Measurements from ENCODE around the gene TMEM37. TPM values are rescaled to one million over a fixed set of nuclear protein-coding genes. Genes with fewer than 3 reads are reported as not detected.

Gene TMEM37
- total and polyA plus RNA-seq, 2 of the 8 experiments (the other 6 are each of a cell fraction or from before 2014, with no cell fraction given): 11.0 to 16.2 TPM

DNA sequence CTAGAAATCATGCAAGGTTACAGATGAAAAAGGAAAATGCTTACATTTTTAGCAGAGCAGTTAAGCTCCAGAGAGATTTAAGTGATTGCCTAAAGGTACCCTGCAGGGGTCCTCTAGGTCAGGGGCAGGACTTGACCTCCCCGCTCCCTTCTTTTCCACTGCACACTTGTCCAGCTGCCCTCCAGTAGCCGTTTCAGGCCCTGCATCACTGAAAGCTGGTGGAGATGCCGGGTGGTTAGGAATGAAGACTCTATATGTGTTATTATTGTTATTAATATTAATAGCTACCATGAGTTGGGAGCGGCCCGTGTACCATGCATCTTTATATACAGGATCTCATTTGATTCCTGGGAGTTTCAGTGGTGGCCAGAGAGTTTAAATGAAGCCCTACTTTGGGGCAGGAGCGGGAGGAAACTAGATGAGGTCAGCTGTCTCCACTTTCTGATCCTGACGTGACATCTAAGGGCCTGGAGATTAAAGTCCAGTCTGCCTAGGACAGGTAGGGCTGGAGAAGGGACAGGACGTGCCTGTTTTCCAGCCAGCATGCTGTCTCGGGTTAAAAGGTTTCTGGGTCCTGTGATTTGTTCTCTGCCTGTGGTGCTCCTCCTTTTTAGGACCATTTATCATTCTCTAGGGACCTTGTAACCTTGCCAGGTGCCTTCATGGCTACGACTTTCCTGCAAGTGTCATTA lies 2.1 kb downstream of the TMEM37 start:
- TF ChIP-seq KDM1A (IDR thresholded peaks at IDR 0.05; ENCODE audit: borderline replicate concordance, low read length): no peak
- H4K91ac ChIP-seq (replicated peaks; ENCODE audit: insufficient read length, low read length): no peak overlapping the region
- WGBS, 2 experiments (ENCODE audit: extremely low coverage in 1 of 2, insufficient coverage in 1 of 2, insufficient read length in 1 of 2, insufficient replicate concordance in 2 of 2, low coverage in 1 of 2, low lambda C conversion rate in 2 of 2, missing lambda C conversion rate in 1 of 2): 83% methylated on average over 10 of the region's 10 CpGs; no CpG with 5 or more reads in 1 of the 2 experiments
- H2BK12ac ChIP-seq (ENCODE audit: low read depth, low read length): no peak overlapping the region
- DNase-seq (ENCODE audit: low read depth in 1 of 2, low spot score in 2 of 2): no peak
- H4K5ac ChIP-seq (ENCODE audit: insufficient read length, low read depth, low read length): no peak overlapping the region
- H3K4ac ChIP-seq (replicated peaks; ENCODE audit: insufficient read length, low read depth, low read length): no peak overlapping the region
- no peak overlapping the region for H2BK120ac ChIP-seq (replicated peaks; ENCODE audit: low read depth, low read length)
- ChIA-PET POLR2A (ENCODE audit: partially characterized antibody) (interaction anchor here (4.2 kb wide), 1 partner anchor 8 kb away, joined by 22 read pairs; no protein-coding TSS in a partner anchor), CTCF (ENCODE audit: partially characterized antibody) (interaction anchor here (1.0 to 2.2 kb wide), 11 partner anchors 9 to 83 kb away, joined by 3 to 10 read pairs (median 3); no protein-coding TSS in a partner anchor)
- H3K23me2 ChIP-seq (ENCODE audit: low read depth, low read length): peaks cover 11% of the 10 kb centered on the region; the same call in 1 of the 2 replicates
- no peaks in the 10 kb centered on the region; a peak in 1 of 4 replicates for H3K79me2 ChIP-seq (ENCODE audit: control insufficient read depth in 1 of 2, insufficient read depth in 2 of 2, low read length in 2 of 2)
- H3K14ac ChIP-seq (ENCODE audit: insufficient read length): no peak overlapping the region
- H2BK5ac ChIP-seq (ENCODE audit: low read depth, low read length): no peak overlapping the region
- H3K36me3 ChIP-seq (ENCODE audit: control insufficient read depth in 2 of 4, insufficient read depth in 4 of 4, low read length in 3 of 4): no peaks in the 10 kb centered on the region
- no peak for FAIRE-seq
- H4K8ac ChIP-seq (ENCODE audit: extremely low read depth, insufficient read depth, low read length): no peak overlapping the region
- no peak overlapping the region for H3K23ac ChIP-seq (ENCODE audit: insufficient read length)
- H3K56ac ChIP-seq (replicated peaks; ENCODE audit: insufficient read length, low read depth, low read length): no peak overlapping the region
- H2BK20ac ChIP-seq (ENCODE audit: low read length): peak overlapping the region; percentile 72; the same call in 1 of the 2 replicates
- H3K27me3 ChIP-seq (replicated peaks in 1 of 4; ENCODE audit: control insufficient read depth in 3 of 4, extremely low read depth in 1 of 4, insufficient read depth in 3 of 4, low read length in 3 of 4): peaks cover 0 to 14% (median 6%) of the 10 kb centered on the region in 4 experiments; a peak in 5 of 7 replicates
- H2BK15ac ChIP-seq (ENCODE audit: low read length): peak overlapping the region; percentile 97; the same call in 1 of the 2 replicates
- H3K18ac ChIP-seq (ENCODE audit: extremely low read depth, low read length): no peak overlapping the region; the same call in 1 of the 2 replicates
- H3K4me1 ChIP-seq (replicated peaks in 1 of 4; ENCODE audit: control insufficient read depth in 3 of 4, insufficient read depth in 4 of 4, low read length in 3 of 4): peaks cover 0 to 20% (median 15%) of the 10 kb centered on the region in 4 experiments; a peak in 6 of 7 replicates
- 0 out of 2 replicates have a peak, but pooled peaks cover 2% of the 10 kb centered on the region for H3K79me1 ChIP-seq (ENCODE audit: low read depth, low read length)
- H2AFZ ChIP-seq (ENCODE audit: low read length): no peak overlapping the region
- H2AK5ac ChIP-seq (ENCODE audit: low read depth, low read length): peak overlapping the region; percentile 75; the same call in 1 of the 2 replicates
- H3K4me2 ChIP-seq (ENCODE audit: insufficient read depth in 1 of 2, low read depth in 2 of 2, low read length in 2 of 2): peak overlapping the region in 1 of 2 experiments; percentile 98; a peak in 1 of 4 replicates
- peaks cover 2 to 5% of the 10 kb centered on the region in 2 experiments for H4K20me1 ChIP-seq (replicated peaks in 1 of 2; ENCODE audit: control insufficient read depth in 1 of 2, insufficient read depth in 2 of 2, low read length in 2 of 2)
- H3K9ac ChIP-seq (replicated peaks in 1 of 4; ENCODE audit: extremely low read depth in 1 of 4, low read depth in 3 of 4, low read length in 3 of 4): no peak overlapping the region
- no peak overlapping the region for H3K27ac ChIP-seq (ENCODE audit: low read depth, low read length)
- H3K9me3 ChIP-seq (ENCODE audit: insufficient read depth in 2 of 2, low read depth in 1 of 2, low read length in 1 of 2): no peaks in the 10 kb centered on the region
- no peak overlapping the region for H3K4me3 ChIP-seq (ENCODE audit: extremely low read depth in 1 of 4, insufficient read depth in 2 of 4, low read depth in 3 of 4, low read length in 4 of 4)
